Naive thymus-derived CD4-positive, alpha-beta T cell (primary cell): Measurements from ENCODE around the gene SLC38A5. TPM values are rescaled to one million over a fixed set of nuclear protein-coding genes. Genes with fewer than 3 reads are reported as not detected.

Source experiments
- ATAC-seq: fragments of 150-1000 bp; cut with Tn5 transposase; 2 replicates; pipeline ENCODE4 v1.10.0; 2021; ENCODE audit warnings: mild to moderate bottlenecking, moderate library complexity
- CTCF ChIA-PET: fragments of 350-600 bp; sonication (Branson Sonifier 250); formaldehyde crosslinking; loops from one replicate; lab custom pipeline; 2021; ENCODE audit warnings: antibody characterized with exemption; lab: Charles Lee
- POLR2A ChIA-PET: fragments of 350-600 bp; sonication (Branson Sonifier 250); formaldehyde crosslinking; loops from one replicate; lab custom pipeline; 2021; ENCODE audit warnings: antibody characterized with exemption, inconsistent platforms; lab: Charles Lee
- DNase-seq, 9 donors: peaks; one replicate each; pipeline versions ENCODE4 v3.0.0 to v3.0.0-alpha.2; 2020 to 2022; ENCODE audit warnings: mixed read lengths in 1 of 9
- H3K27ac ChIP-seq: one replicate; pipeline ENCODE4 v1.7.0; 2013; ENCODE audit warnings: mild to moderate bottlenecking, low read depth, low read length, moderate library complexity
- H3K27me3 ChIP-seq, 2 donors: one replicate each; pipeline ENCODE4 v1.7.0; 2013; ENCODE audit warnings: low read length in 2 of 2, mild to moderate bottlenecking in 2 of 2, moderate library complexity in 2 of 2; ENCODE audit not compliant: control insufficient read depth in 2 of 2, insufficient read depth in 2 of 2
- H3K36me3 ChIP-seq, 3 experiments: 1 replicate in 2 of 3; 2 replicates in 1 of 3; pipeline ENCODE4 v1.7.0; 2013; ENCODE audit warnings: low read length in 3 of 3, mild to moderate bottlenecking in 3 of 3, moderate library complexity in 1 of 3; ENCODE audit not compliant: insufficient read depth in 3 of 3, control insufficient read depth in 2 of 3
- H3K4me1 ChIP-seq, 2 donors: one replicate each; pipeline ENCODE4 v1.7.0; 2013; ENCODE audit warnings: low read length in 2 of 2, mild to moderate bottlenecking in 2 of 2, moderate library complexity in 1 of 2; ENCODE audit not compliant: control insufficient read depth in 2 of 2, insufficient read depth in 2 of 2
- H3K4me3 ChIP-seq: 2 replicates; pipeline ENCODE4 v1.7.0; 2013; ENCODE audit warnings: mild to moderate bottlenecking, low read length
- H3K9me3 ChIP-seq, 3 experiments: 1 replicate in 2 of 3; 2 replicates in 1 of 3; pipeline ENCODE4 v1.7.0; 2013; ENCODE audit warnings: low read length in 3 of 3; ENCODE audit not compliant: control insufficient read depth in 2 of 3
- H3K27ac Mint-ChIP-seq, 9 donors: one replicate each; pipeline ENCODE4 v1.8.0; 2020 to 2022; ENCODE audit warnings: mixed read lengths in 9 of 9, mild to moderate bottlenecking in 8 of 9, moderate library complexity in 5 of 9, inconsistent platforms in 2 of 9
- H3K27me3 Mint-ChIP-seq, 5 donors: one replicate each; pipeline ENCODE4 v1.8.0; 2021 to 2022; ENCODE audit warnings: mixed read lengths in 5 of 5, mild to moderate bottlenecking in 1 of 5
- H3K36me3 Mint-ChIP-seq, 5 donors: one replicate each; pipeline ENCODE4 v1.8.0; 2020 to 2022; ENCODE audit warnings: mixed read lengths in 5 of 5, mild to moderate bottlenecking in 3 of 5, inconsistent platforms in 1 of 5
- H3K4me1 Mint-ChIP-seq, 7 donors: one replicate each; pipeline ENCODE4 v1.8.0; 2020 to 2022; ENCODE audit warnings: mixed read lengths in 7 of 7, mild to moderate bottlenecking in 3 of 7, inconsistent platforms in 1 of 7
- H3K4me3 Mint-ChIP-seq, 10 donors: one replicate each; pipeline ENCODE4 v1.8.0; 2020 to 2022; ENCODE audit warnings: mild to moderate bottlenecking in 10 of 10, mixed read lengths in 10 of 10, moderate library complexity in 6 of 10, inconsistent platforms in 2 of 10
- H3K9me3 Mint-ChIP-seq, 11 donors: one replicate each; pipeline ENCODE4 v1.8.0; 2020 to 2022; ENCODE audit warnings: mixed read lengths in 11 of 11, mild to moderate bottlenecking in 4 of 11, inconsistent platforms in 1 of 11, moderate library complexity in 1 of 11
- intact Hi-C, 2 donors: fragments of 100-400 bp; cut with micrococcal nuclease; formaldehyde crosslinking; loops; one replicate each; pipeline ENCODE4 v1.15.1; 2023
- polyA plus RNA-seq, 2 donors: library from polyadenylated mRNA; unstranded; fragments of 300-500 nt; fragmentation: Illumina TruSeq; gene quantifications; one replicate each; pipeline ENCODE4 v1.2.3, GENCODE V29; 2021
- total RNA-seq, 6 experiments: library from RNA in 5 of 6; stranded (reverse) in 5 of 6; gene quantifications; 1 replicate in 5 of 6; 2 replicates in 1 of 6; pipeline ENCODE4 v1.2.3 and lab custom pipeline; 2021 to 2026

Gene SLC38A5
- total and polyA plus RNA-seq, 7 experiments from 2014 or later = 9.4 to 75.5 (median 14.8) TPM

GRCh38 chrX:48496660-48497059 is 26.6 kb upstream of the SLC38A5 start:
- no peak overlapping the region for H3K27ac ChIP-seq
- H3K4me1 ChIP-seq = no peaks in the 10 kb centered on the region
- H3K36me3 Mint-ChIP-seq = no peaks in the 10 kb centered on the region
- H3K9me3 Mint-ChIP-seq = no peaks in the 10 kb centered on the region
- ChIA-PET POLR2A (no interaction called here), CTCF (interaction anchor here (1.2 kb wide), 1 partner anchor 413 kb away, joined by 3 read pairs; no protein-coding TSS in a partner anchor)
- H3K27me3 ChIP-seq = no peaks in the 10 kb centered on the region
- H3K36me3 ChIP-seq = no peaks in the 10 kb centered on the region
- H3K4me1 Mint-ChIP-seq = peaks cover 0 to 6% (median 0%) of the 10 kb centered on the region in 7 donors
- intact Hi-C loops = no loop called here
- no peak overlapping the region for H3K27ac Mint-ChIP-seq
- ATAC-seq (no peak), DNase-seq (no peak)
- H3K27me3 Mint-ChIP-seq = no peaks in the 10 kb centered on the region
- H3K4me3 Mint-ChIP-seq = no peak overlapping the region
- H3K4me3 ChIP-seq = no peak overlapping the region
- H3K9me3 ChIP-seq = no peaks in the 10 kb centered on the region

- no peaks in the 10 kb centered on the region for H3K9me3 Mint-ChIP-seq
- no peak overlapping the region for H3K4me3 ChIP-seq
- no peaks in the 10 kb centered on the region for H3K36me3 Mint-ChIP-seq
- no peaks in the 10 kb centered on the region for H3K27me3 ChIP-seq
- no peak overlapping the region for H3K27ac ChIP-seq
- peaks cover 0 to 6% (median 0%) of the 10 kb centered on the region in 7 donors for H3K4me1 Mint-ChIP-seq
- intact Hi-C loops = no loop called here
- ATAC-seq (no peak), DNase-seq (no peak)
- CTCF ChIA-PET = interaction anchor here (0.6 kb wide), 1 partner anchor 25 kb away, joined by 4 read pairs; no protein-coding TSS in a partner anchor
- POLR2A ChIA-PET = interaction anchor here (0.7 to 1.2 kb wide), 2 partner anchors 411 to 551 kb away, joined by 3 to 4 read pairs; no protein-coding TSS in a partner anchor
- no peak overlapping the region for H3K27ac Mint-ChIP-seq
- H3K4me3 Mint-ChIP-seq = no peak overlapping the region
- H3K9me3 ChIP-seq = no peaks in the 10 kb centered on the region
- no peaks in the 10 kb centered on the region for H3K27me3 Mint-ChIP-seq
- H3K36me3 ChIP-seq = no peaks in the 10 kb centered on the region
- no peaks in the 10 kb centered on the region for H3K4me1 ChIP-seq
Observed at GRCh38 chrX:48493890-48494364, 23.9 kb upstream of the SLC38A5 start.

GRCh38 chrX:48492293-48492910 is 22.3 kb upstream of the SLC38A5 start:
- H3K4me3 ChIP-seq = no peak overlapping the region
- no peak for DNase-seq
- no peaks in the 10 kb centered on the region for H3K36me3 ChIP-seq
- no peak overlapping the region for H3K4me3 Mint-ChIP-seq
- peaks cover 0 to 2% (median 0%) of the 10 kb centered on the region in 7 donors for H3K4me1 Mint-ChIP-seq
- CTCF ChIA-PET = no interaction called here
- peak; percentile 56 for ATAC-seq
- no peaks in the 10 kb centered on the region for H3K4me1 ChIP-seq
- no peaks in the 10 kb centered on the region for H3K27me3 ChIP-seq
- POLR2A ChIA-PET = no interaction called here
- H3K27me3 Mint-ChIP-seq = no peaks in the 10 kb centered on the region
- no peaks in the 10 kb centered on the region for H3K9me3 Mint-ChIP-seq
- no peaks in the 10 kb centered on the region for H3K36me3 Mint-ChIP-seq
- no peaks in the 10 kb centered on the region for H3K9me3 ChIP-seq
- intact Hi-C loops = no loop called here
- H3K27ac ChIP-seq = no peak overlapping the region
- H3K27ac Mint-ChIP-seq = no peak overlapping the region

- Histone ChIP-seq H3K36me3 (no peaks in the 10 kb centered on the region), H3K27ac (no peak overlapping the region), H3K4me1 (no peaks in the 10 kb centered on the region), H3K4me3 (no peak overlapping the region), H3K9me3 (no peaks in the 10 kb centered on the region), H3K27me3 (no peaks in the 10 kb centered on the region)
- no peak overlapping the region for H3K4me3 Mint-ChIP-seq
- no peaks in the 10 kb centered on the region for H3K9me3 Mint-ChIP-seq
- H3K4me1 Mint-ChIP-seq = peaks cover 0 to 2% (median 0%) of the 10 kb centered on the region in 7 donors
- no peaks in the 10 kb centered on the region for H3K27me3 Mint-ChIP-seq
- no peaks in the 10 kb centered on the region for H3K36me3 Mint-ChIP-seq
- no peak for ATAC-seq
- ChIA-PET CTCF (no interaction called here), POLR2A (no interaction called here)
- no peak for DNase-seq
- intact Hi-C loops = no loop called here
- no peak overlapping the region for H3K27ac Mint-ChIP-seq
Observed at GRCh38 chrX:48491809-48492208, 21.7 kb upstream of the SLC38A5 start.

GRCh38 chrX:48490661-48491060 is 20.6 kb upstream of the SLC38A5 start:
- Histone ChIP-seq H3K27me3 (no peaks in the 10 kb centered on the region), H3K36me3 (no peaks in the 10 kb centered on the region), H3K4me1 (no peaks in the 10 kb centered on the region), H3K4me3 (no peak overlapping the region), H3K27ac (no peak overlapping the region), H3K9me3 (no peaks in the 10 kb centered on the region)
- Mint-ChIP-seq H3K27me3 (no peaks in the 10 kb centered on the region), H3K4me1 (peaks cover 0 to 2% (median 0%) of the 10 kb centered on the region in 7 donors), H3K27ac (no peak overlapping the region), H3K9me3 (no peaks in the 10 kb centered on the region), H3K4me3 (no peak overlapping the region), H3K36me3 (no peaks in the 10 kb centered on the region)
- intact Hi-C loops = no loop called here
- no peak for DNase-seq
- no peak for ATAC-seq
- POLR2A ChIA-PET = no interaction called here
- CTCF ChIA-PET = no interaction called here

GRCh38 chrX:48489892-48490291 is 19.8 kb upstream of the SLC38A5 start:
- H3K4me1 ChIP-seq = no peaks in the 10 kb centered on the region
- no peaks in the 10 kb centered on the region for H3K27me3 Mint-ChIP-seq
- ChIA-PET POLR2A (no interaction called here), CTCF (no interaction called here)
- H3K4me3 Mint-ChIP-seq = no peak overlapping the region
- H3K27me3 ChIP-seq = no peaks in the 10 kb centered on the region
- no peak overlapping the region for H3K27ac ChIP-seq
- DNase-seq (no peak), ATAC-seq (no peak)
- peaks cover 0 to 2% (median 0%) of the 10 kb centered on the region in 7 donors for H3K4me1 Mint-ChIP-seq
- no peaks in the 10 kb centered on the region for H3K9me3 ChIP-seq
- H3K36me3 ChIP-seq = no peaks in the 10 kb centered on the region
- H3K4me3 ChIP-seq = no peak overlapping the region
- H3K9me3 Mint-ChIP-seq = no peaks in the 10 kb centered on the region
- H3K36me3 Mint-ChIP-seq = no peaks in the 10 kb centered on the region
- no peak overlapping the region for H3K27ac Mint-ChIP-seq
- intact Hi-C loops = no loop called here

- H3K36me3 Mint-ChIP-seq = no peaks in the 10 kb centered on the region
- H3K27ac Mint-ChIP-seq = no peak overlapping the region
- Histone ChIP-seq H3K27me3 (no peaks in the 10 kb centered on the region), H3K4me1 (no peaks in the 10 kb centered on the region), H3K4me3 (no peak overlapping the region), H3K27ac (no peak overlapping the region), H3K36me3 (no peaks in the 10 kb centered on the region), H3K9me3 (no peaks in the 10 kb centered on the region)
- ChIA-PET POLR2A (no interaction called here), CTCF (no interaction called here)
- H3K4me3 Mint-ChIP-seq = no peak overlapping the region
- ATAC-seq = no peak
- no peaks in the 10 kb centered on the region for H3K9me3 Mint-ChIP-seq
- DNase-seq = no peak
- intact Hi-C loops = no loop called here
- no peaks in the 10 kb centered on the region for H3K27me3 Mint-ChIP-seq
- peaks cover 0 to 2% (median 0%) of the 10 kb centered on the region in 7 donors for H3K4me1 Mint-ChIP-seq
Observed at GRCh38 chrX:48489296-48489695, 19.2 kb upstream of the SLC38A5 start.
